Rectal smooth muscle tissue (tissue), 1 donor: ENCODE measurements around the gene PLB1.
A peak's percentile ranks its signal among the peaks of the same experiment; 100 is the strongest.

Experiments used
- H3K27ac ChIP-seq: one replicate; pipeline ENCODE4 v1.7.0; 2013; ENCODE audit warnings: low read depth, low read length, inconsistent platforms
- H3K27me3 ChIP-seq: one replicate; pipeline ENCODE4 v1.7.0; 2013; ENCODE audit warnings: low read length; ENCODE audit not compliant: control insufficient read depth, insufficient read depth
- H3K36me3 ChIP-seq: one replicate; pipeline ENCODE4 v1.7.0; 2013; ENCODE audit warnings: low read length; ENCODE audit not compliant: control insufficient read depth, insufficient read depth
- H3K4me1 ChIP-seq: one replicate; pipeline ENCODE4 v1.7.0; 2013; ENCODE audit warnings: low read length; ENCODE audit not compliant: control insufficient read depth, insufficient read depth
- H3K4me3 ChIP-seq: one replicate; pipeline ENCODE4 v1.7.0; 2013; ENCODE audit warnings: low read length
- H3K9ac ChIP-seq: one replicate; pipeline ENCODE4 v1.7.0; 2013; ENCODE audit warnings: low read length

The PLB1 gene

DNA sequence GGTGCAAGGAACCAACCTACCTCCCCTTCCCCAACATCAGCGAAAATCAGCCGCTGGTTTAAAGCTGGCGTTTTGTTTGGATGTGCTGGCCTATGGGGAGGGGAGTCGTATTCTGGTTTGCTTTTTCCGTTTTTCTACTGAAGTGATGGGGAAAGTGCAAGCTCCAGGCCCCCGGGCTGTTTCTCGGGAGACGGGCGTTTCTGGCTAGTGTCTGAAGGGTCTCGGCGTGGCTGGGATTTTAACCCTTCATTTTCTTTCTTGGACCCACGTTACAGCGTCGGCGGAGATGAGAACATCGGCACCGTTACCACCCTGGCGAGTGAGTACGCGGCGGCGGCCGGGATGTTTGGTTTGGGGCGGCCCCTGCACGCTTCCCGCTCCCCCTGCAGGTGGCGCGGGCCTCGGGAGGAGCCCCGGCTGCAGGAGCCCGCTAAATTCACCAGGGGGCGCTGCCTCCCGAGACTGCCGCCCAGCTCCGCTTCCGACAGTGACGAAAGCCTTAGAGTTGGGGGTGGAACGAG is 70.7 kb downstream of the PLB1 start:
- Histone ChIP-seq H3K27ac (peak overlapping the region; percentile 57), H3K4me3 (peak overlapping the region; percentile 72), H3K36me3 (no peaks in the 10 kb centered on the region), H3K9ac (peak overlapping the region; percentile 32), H3K27me3 (no peaks in the 10 kb centered on the region), H3K4me1 (peaks cover 3% of the 10 kb centered on the region)

DNA sequence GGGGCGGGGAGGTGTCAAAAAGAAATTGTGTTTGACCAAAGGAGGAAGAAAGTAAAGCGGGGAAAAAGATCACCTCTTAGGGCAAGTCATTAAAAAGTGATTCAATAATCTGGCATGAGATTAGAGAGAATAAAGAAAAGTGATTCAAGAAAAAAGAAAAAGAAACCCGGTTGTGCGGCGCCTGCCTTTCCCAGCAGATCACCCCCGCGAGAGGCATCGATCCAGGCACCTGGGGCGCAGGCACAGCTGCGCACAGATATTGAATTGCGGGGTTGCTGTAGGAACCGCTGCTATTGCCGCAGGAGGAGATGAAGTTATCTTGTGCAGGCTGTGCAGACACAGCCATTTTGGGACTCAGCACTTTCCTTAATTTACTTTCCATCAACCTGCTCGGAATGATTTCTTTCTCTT is 71.2 kb downstream of the PLB1 start:
- H3K4me3 ChIP-seq: peak overlapping the region; percentile 72
- H3K27me3 ChIP-seq: no peaks in the 10 kb centered on the region
- peaks cover 3% of the 10 kb centered on the region for H3K4me1 ChIP-seq
- no peak overlapping the region for H3K9ac ChIP-seq
- H3K27ac ChIP-seq: peak overlapping the region; percentile 57
- no peaks in the 10 kb centered on the region for H3K36me3 ChIP-seq

DNA sequence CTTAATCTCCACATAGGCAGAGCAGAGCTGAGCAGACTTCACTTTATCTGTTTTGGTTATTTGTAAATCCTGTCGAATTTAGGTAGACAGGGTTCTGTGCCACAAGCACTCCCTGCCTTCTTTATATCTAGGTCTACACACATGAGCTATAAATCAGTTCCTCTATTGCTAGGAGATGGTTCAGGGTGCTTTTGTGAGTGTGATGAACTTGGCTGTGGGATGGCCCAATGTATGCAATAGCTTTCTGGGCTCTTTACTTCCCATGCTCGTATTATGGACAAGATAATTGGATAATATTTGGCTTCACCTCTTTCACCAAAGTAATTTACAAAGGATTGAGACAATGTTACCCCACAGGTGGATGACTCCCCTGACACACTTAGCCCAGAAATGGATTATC is 72.2 kb downstream of the PLB1 start:
- Histone ChIP-seq H3K9ac (no peak overlapping the region), H3K27ac (no peak overlapping the region), H3K4me1 (peaks cover 3% of the 10 kb centered on the region), H3K27me3 (no peaks in the 10 kb centered on the region), H3K36me3 (no peaks in the 10 kb centered on the region), H3K4me3 (no peak overlapping the region)

DNA sequence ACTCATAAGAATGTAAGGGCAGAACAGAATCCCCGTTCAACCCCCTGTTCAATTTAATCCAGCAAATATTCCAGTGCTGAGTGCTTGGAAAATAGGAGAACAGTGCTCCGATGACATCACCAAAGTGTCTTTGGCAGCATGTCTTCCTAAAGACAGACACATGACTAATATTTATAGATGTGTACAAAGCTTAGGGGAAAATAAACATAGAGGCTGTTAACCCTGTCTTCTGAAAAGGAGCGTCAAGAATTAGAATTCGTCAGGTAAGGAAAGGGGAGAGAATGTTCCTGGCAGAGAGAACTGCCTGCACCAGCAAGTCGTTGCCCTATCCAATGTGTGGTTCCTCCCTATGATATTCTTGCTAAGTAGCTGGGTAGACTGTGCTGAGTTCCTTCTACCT is 72.7 kb downstream of the PLB1 start:
- no peaks in the 10 kb centered on the region for H3K36me3 ChIP-seq
- no peaks in the 10 kb centered on the region for H3K27me3 ChIP-seq
- no peak overlapping the region for H3K4me3 ChIP-seq
- H3K27ac ChIP-seq: no peak overlapping the region
- H3K9ac ChIP-seq: no peak overlapping the region
- peaks cover 3% of the 10 kb centered on the region for H3K4me1 ChIP-seq

DNA sequence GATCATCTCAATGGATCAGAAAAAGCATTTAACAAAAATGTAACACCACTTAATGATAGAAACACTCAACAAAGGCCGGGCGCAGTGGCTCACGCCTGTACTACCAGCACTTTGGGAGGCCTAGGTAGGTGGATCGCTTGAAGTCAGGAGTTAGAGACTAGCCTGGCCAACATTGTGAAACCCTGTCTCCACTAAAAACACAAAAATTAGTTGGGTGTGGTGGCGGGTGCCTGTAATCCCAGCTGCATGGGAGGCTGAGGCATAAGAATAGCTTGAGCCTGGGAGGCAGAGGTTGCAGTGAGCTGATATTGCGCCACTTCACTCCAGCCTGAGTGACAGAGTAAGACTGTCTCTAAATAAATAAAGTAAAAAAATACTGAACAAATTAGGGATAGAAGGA is 74.6 kb downstream of the PLB1 start:
- H3K27me3 ChIP-seq: no peaks in the 10 kb centered on the region
- H3K36me3 ChIP-seq: no peaks in the 10 kb centered on the region
- no peak overlapping the region for H3K27ac ChIP-seq
- H3K9ac ChIP-seq: no peak overlapping the region
- no peak overlapping the region for H3K4me3 ChIP-seq
- peaks cover 3% of the 10 kb centered on the region for H3K4me1 ChIP-seq

DNA sequence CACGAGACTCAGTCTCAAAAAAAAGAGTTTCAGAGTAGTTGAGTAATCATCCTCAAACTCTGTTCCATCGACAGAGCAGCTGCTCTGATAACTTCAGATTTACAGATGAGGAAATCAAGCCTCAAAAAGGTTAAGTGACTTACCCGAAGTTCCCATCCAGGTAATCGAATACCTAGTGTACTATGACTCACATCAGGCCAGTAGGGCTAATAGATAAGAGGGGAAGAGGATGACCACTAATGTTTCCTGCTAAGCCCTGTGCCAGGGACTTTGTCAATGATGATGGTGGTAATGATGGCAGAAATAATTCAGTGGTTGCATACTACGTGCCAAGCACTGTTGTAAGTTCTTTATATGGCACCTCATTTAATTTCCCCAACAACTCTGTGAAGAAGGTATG is 80.9 kb downstream of the PLB1 start:
- Histone ChIP-seq H3K4me3 (no peak overlapping the region), H3K27me3 (no peaks in the 10 kb centered on the region), H3K9ac (no peak overlapping the region), H3K4me1 (no peaks in the 10 kb centered on the region), H3K27ac (no peak overlapping the region), H3K36me3 (no peaks in the 10 kb centered on the region)

DNA sequence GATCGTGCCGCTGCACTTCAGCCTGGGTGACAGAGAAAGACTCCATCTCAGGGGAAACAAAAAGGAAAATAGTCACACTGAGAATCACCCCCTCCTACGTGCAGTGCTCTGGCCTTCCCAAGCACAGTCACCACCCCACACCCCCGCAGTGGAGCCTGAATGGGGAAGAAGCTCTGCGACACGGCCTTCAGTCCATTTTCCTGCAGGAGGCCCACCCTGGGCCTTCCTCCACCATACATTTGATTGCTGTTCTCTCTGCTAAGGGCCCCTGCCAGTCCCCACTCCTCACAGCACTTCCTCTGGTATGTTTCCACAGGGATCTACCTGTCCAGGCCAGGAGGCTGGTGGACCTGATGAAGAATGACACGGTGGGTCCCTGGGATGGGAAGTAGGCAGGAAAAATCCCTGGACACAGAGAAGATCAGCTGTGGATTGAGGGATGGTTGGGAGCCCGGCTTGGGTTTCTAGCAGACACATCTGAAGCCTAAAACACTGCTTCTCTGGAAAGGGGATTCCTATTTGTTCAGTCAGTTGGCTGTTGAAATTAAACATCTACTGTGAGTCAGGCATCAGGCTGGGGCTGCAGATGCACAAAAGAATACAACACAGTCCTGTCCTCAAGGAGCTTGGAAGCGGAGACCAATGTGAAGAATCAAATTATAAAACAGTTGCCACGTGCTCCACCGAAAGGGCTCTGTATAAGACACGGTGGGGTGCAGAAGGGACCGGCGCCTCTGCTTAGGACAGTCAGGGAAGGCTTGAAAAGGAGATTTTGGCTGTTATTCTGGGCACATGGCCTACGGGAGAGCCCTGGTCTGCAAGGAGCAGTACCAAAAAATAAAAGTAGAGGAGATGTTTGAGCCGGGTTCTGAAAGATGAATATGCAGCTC is 82.2 kb downstream of the PLB1 start:
- Histone ChIP-seq H3K4me3 (no peak overlapping the region), H3K9ac (no peak overlapping the region), H3K27ac (no peak overlapping the region), H3K27me3 (no peaks in the 10 kb centered on the region), H3K4me1 (no peaks in the 10 kb centered on the region), H3K36me3 (no peaks in the 10 kb centered on the region)

DNA sequence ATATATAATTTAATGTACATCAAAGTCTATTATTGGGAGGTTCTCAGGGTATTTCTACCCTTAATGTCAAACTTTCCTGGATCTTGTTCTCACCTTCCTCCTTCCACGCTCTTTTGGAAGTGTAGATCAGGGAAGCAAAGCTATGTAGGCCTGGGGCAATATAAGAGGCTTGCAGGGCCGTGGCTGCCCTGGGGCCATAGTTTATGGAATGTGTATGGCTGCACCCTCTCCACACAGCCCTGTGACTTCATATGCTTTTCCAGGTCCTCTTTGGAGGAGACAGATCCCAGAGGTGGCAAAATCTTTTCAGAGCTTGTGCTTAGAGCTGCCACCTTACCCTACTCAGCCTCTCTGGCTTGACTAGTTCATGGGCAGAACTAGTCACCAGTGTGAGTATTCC is 82.9 kb downstream of the PLB1 start:
- Histone ChIP-seq H3K27ac (no peak overlapping the region), H3K4me3 (no peak overlapping the region), H3K9ac (no peak overlapping the region), H3K36me3 (no peaks in the 10 kb centered on the region), H3K4me1 (peaks cover 2% of the 10 kb centered on the region), H3K27me3 (no peaks in the 10 kb centered on the region)

DNA sequence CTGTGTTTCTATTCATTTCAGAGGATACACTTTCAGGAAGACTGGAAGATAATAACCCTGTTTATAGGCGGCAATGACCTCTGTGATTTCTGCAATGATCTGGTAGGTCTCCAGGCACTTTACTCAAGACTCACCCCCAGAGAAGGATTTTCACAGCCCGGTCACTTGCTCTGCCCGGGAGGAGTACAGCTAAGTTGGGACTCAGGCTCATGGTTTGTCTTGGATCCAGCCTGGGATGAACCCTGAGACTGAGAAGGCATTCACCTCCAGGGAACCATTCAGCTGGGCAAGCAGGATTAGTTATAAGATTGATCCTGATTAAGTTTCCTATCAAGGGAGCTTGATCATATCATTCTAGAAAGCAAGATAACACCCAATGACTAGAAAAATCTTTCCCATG is 83.7 kb downstream of the PLB1 start:
- H3K36me3 ChIP-seq: no peaks in the 10 kb centered on the region
- H3K9ac ChIP-seq: no peak overlapping the region
- H3K27me3 ChIP-seq: no peaks in the 10 kb centered on the region
- peaks cover 10% of the 10 kb centered on the region for H3K4me1 ChIP-seq
- H3K4me3 ChIP-seq: no peak overlapping the region
- no peak overlapping the region for H3K27ac ChIP-seq

DNA sequence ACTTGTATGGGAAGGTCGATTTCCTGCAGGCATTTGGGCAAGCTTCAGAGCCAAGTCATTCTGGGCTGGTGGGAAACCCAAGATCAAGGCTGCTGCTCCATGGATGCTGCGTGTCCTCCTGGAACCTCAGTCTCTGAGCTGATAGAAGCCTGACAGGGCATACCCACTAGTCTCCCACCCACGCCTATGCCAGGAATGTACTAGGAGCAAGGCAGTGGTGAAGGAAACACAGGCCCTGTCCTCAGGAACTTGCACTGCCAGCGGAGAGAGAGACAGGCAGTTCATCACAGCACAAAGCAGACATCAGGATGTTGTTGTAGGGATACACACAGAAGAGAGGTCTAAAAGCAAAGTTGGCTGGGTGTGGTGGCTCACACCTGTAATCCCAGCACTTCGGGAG is 84.2 kb downstream of the PLB1 start:
- no peaks in the 10 kb centered on the region for H3K36me3 ChIP-seq
- H3K9ac ChIP-seq: no peak overlapping the region
- H3K4me3 ChIP-seq: no peak overlapping the region
- H3K27ac ChIP-seq: no peak overlapping the region
- H3K27me3 ChIP-seq: no peaks in the 10 kb centered on the region
- peaks cover 10% of the 10 kb centered on the region for H3K4me1 ChIP-seq

DNA sequence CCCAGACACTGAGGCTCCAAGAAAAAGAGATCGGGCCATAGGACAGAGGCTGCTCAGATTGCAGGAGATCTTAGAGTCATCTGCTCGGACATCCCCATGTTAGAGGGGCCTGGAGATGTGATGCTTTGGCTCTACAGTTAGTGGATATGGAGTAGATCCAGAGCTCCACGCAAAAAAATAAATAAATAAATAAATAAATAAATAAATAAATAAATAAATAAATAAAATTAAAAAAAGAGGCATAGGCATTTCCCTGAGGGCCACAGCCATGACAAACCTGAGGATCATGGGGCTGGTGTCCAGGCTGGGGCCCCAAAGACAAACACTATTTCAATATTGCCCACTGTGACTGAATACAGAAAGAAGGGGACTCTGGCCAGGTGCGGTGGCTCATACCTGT is 85.5 kb downstream of the PLB1 start:
- H3K4me3 ChIP-seq: no peak overlapping the region
- peaks cover 10% of the 10 kb centered on the region for H3K4me1 ChIP-seq
- no peaks in the 10 kb centered on the region for H3K27me3 ChIP-seq
- H3K27ac ChIP-seq: no peak overlapping the region
- no peaks in the 10 kb centered on the region for H3K36me3 ChIP-seq
- H3K9ac ChIP-seq: no peak overlapping the region

DNA sequence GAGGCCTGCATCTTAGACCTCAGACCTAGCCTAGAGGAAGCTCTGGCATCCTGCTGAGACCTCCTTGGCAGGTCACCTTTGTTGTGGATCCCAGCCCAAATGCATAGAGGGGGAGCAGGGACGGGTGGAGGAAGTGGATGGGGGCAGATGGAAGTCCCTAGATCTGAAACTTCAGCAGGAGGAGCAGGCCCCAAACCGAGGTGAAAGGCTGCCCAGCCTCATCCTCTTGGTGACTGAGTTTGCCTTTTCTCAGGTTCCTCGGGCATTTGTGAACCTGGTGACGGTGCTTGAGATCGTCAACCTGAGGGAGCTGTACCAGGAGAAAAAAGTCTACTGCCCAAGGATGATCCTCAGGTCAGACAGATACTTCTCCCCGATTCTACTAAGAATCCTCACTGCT is 86.3 kb downstream of the PLB1 start:
- Histone ChIP-seq H3K36me3 (no peaks in the 10 kb centered on the region), H3K4me1 (peaks cover 10% of the 10 kb centered on the region), H3K27ac (no peak overlapping the region), H3K9ac (no peak overlapping the region), H3K27me3 (no peaks in the 10 kb centered on the region), H3K4me3 (no peak overlapping the region)

DNA sequence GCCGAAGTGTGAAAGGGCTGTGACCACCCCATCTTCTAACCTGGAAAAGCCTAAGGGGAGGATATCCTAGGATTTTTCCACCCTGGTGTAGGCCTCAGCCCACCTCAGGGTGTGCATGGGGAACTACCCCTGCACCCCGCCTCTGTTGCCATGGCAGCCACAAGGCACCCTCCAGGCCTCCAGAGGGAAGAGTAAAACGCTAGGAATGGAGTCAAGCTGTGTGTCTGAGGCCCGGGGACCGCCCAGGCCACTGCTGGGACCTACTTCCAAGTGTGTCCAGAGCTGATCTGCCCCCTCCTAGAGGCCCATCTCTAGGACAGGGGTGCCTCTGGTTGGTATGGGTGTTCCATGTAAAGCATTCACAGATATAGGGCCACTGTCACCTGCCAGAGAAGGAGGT is 86.7 kb downstream of the PLB1 start:
- H3K9ac ChIP-seq: no peak overlapping the region
- H3K4me3 ChIP-seq: no peak overlapping the region
- no peaks in the 10 kb centered on the region for H3K36me3 ChIP-seq
- no peak overlapping the region for H3K27ac ChIP-seq
- H3K4me1 ChIP-seq: peaks cover 10% of the 10 kb centered on the region
- H3K27me3 ChIP-seq: no peaks in the 10 kb centered on the region
